ENCODE results near the gene DDC.
"Not testable (repeated sequence)": the region's sequence is repeated elsewhere in the genome, so short reads cannot be mapped to it uniquely, and the experiment has no call there.

The DDC gene

GRCh38 chr7:50533866-50534265 is 31.3 kb downstream of the DDC start:
- no peak for DNase-seq
- in situ Hi-C loops (cut with MboI; ENCODE audit: low pct_unique_long_range_greater_than_20kb, low sequenced_read_pairs): no loop called here

GRCh38 chr7:50531928-50532327 is 33.3 kb downstream of the DDC start:
- DNase-seq: no peak
- in situ Hi-C loops (cut with MboI; ENCODE audit: low pct_unique_long_range_greater_than_20kb, low sequenced_read_pairs): no loop called here

GRCh38 chr7:50531401-50531911 is 33.7 kb downstream of the DDC start:
- in situ Hi-C loops (cut with MboI; ENCODE audit: low pct_unique_long_range_greater_than_20kb, low sequenced_read_pairs): no loop called here
- DNase-seq: no peak

- no peak for DNase-seq
- in situ Hi-C loops (cut with MboI; ENCODE audit: low pct_unique_long_range_greater_than_20kb, low sequenced_read_pairs): no loop called here
Observed at GRCh38 chr7:50530766-50531165, 34.4 kb downstream of the DDC start.

GRCh38 chr7:50529093-50529862 is 35.9 kb downstream of the DDC start:
- in situ Hi-C loops (cut with MboI; ENCODE audit: low pct_unique_long_range_greater_than_20kb, low sequenced_read_pairs): no loop called here
- DNase-seq: no peak

- no peak for DNase-seq
- in situ Hi-C loops (cut with MboI; ENCODE audit: low pct_unique_long_range_greater_than_20kb, low sequenced_read_pairs): no loop called here
Observed at GRCh38 chr7:50528266-50529092, 36.7 kb downstream of the DDC start.

GRCh38 chr7:50519350-50519749 is 45.9 kb downstream of the DDC start:
- DNase-seq; in situ Hi-C loops (cut with MboI; ENCODE audit: low pct_unique_long_range_greater_than_20kb, low sequenced_read_pairs): not testable (repeated sequence)

- DNase-seq: no peak
- in situ Hi-C loops (cut with MboI; ENCODE audit: low pct_unique_long_range_greater_than_20kb, low sequenced_read_pairs): no loop called here
Observed at GRCh38 chr7:50513166-50513871, 51.9 kb downstream of the DDC start.

GRCh38 chr7:50512384-50512783 is 52.8 kb downstream of the DDC start:
- in situ Hi-C loops (cut with MboI; ENCODE audit: low pct_unique_long_range_greater_than_20kb, low sequenced_read_pairs): no loop called here
- no peak for DNase-seq

- DNase-seq: no peak
- in situ Hi-C loops (cut with MboI; ENCODE audit: low pct_unique_long_range_greater_than_20kb, low sequenced_read_pairs): no loop called here
Observed at GRCh38 chr7:50509459-50509858, 55.7 kb downstream of the DDC start.

- DNase-seq: no peak
Observed at GRCh38 chr7:50508471-50508943, 56.7 kb downstream of the DDC start.

GRCh38 chr7:50507898-50508470 is 57.2 kb downstream of the DDC start:
- in situ Hi-C loops (cut with MboI; ENCODE audit: low pct_unique_long_range_greater_than_20kb, low sequenced_read_pairs): no loop called here
- no peak for DNase-seq

More at GRCh38 chr7:50508471-50508943, 56.7 kb downstream of the DDC start:
- in situ Hi-C loops (cut with MboI; ENCODE audit: low pct_unique_long_range_greater_than_20kb, low sequenced_read_pairs): no loop called here

GRCh38 chr7:50505553-50506210 is 59.5 kb downstream of the DDC start:
- in situ Hi-C loops (cut with MboI; ENCODE audit: low pct_unique_long_range_greater_than_20kb, low sequenced_read_pairs): no loop called here
- DNase-seq: peak; percentile 3

- no peak for DNase-seq
Observed at GRCh38 chr7:50504646-50505546, 60.3 kb downstream of the DDC start.

GRCh38 chr7:50502947-50503346 is 62.3 kb downstream of the DDC start:
- no peak for DNase-seq
- in situ Hi-C loops (cut with MboI; ENCODE audit: low pct_unique_long_range_greater_than_20kb, low sequenced_read_pairs): no loop called here

More at GRCh38 chr7:50504646-50505546, 60.3 kb downstream of the DDC start:
- in situ Hi-C loops (cut with MboI; ENCODE audit: low pct_unique_long_range_greater_than_20kb, low sequenced_read_pairs): no loop called here

- DNase-seq: no peak
- in situ Hi-C loops (cut with MboI; ENCODE audit: low pct_unique_long_range_greater_than_20kb, low sequenced_read_pairs): no loop called here
Observed at GRCh38 chr7:50502001-50502684, 63.1 kb downstream of the DDC start.

- in situ Hi-C loops (cut with MboI; ENCODE audit: low pct_unique_long_range_greater_than_20kb, low sequenced_read_pairs): no loop called here
- DNase-seq: no peak
Observed at GRCh38 chr7:50499092-50499491, 66.1 kb downstream of the DDC start.
